Measurements from ENCODE around the gene SLC35E1.

GRCh38 chr19:16605553-16605994, 33.4 kb upstream of the SLC35E1 start:
- TF ChIP-seq CTCF (conservative IDR thresholded peaks at IDR 0.05) (no peak), EZH2 (IDR thresholded peaks at IDR 0.05; ENCODE audit: low read depth) (no peak)
